Motor neuron (in vitro differentiated cells): ENCODE measurements around the gene RNF213. TPM values are rescaled to one million over a fixed set of nuclear protein-coding genes. Genes with fewer than 3 reads are reported as not detected.
"Not testable (repeated sequence)": the region's sequence is repeated elsewhere in the genome, so short reads cannot be mapped to it uniquely, and the experiment has no call there.

Experiments used
- ATAC-seq, 8 experiments: fragments of 200-7000 bp; cut with Tn5 transposase; replicated peaks in 6 of 8; 2 replicates each; pipeline ENCODE4 v1.8.0; 2021; ENCODE audit warnings: mild to moderate bottlenecking in 8 of 8, moderate library complexity in 8 of 8
- H3K27ac ChIP-seq, 2 donors: fragments of 250-450 bp; sonication (Bioruptor Pico); 2 replicates each; pipeline ENCODE4 v1.9.0; 2021; ENCODE audit warnings: antibody characterized with exemption in 2 of 2, mild to moderate bottlenecking in 2 of 2, moderate library complexity in 1 of 2
- H3K4me1 ChIP-seq, 2 donors: fragments of 250-450 bp; sonication (Bioruptor Pico); replicated peaks in 1 of 2; 2 replicates each; pipeline ENCODE4 v1.6.1; 2021; ENCODE audit warnings: antibody characterized with exemption in 2 of 2, mild to moderate bottlenecking in 2 of 2, moderate library complexity in 1 of 2
- H3K4me3 ChIP-seq, 5 donors: fragments of 250-450 bp; sonication (Bioruptor Pico); 2 replicates each; pipeline ENCODE4 v1.9.0; 2021; ENCODE audit warnings: antibody characterized with exemption in 5 of 5, mild to moderate bottlenecking in 5 of 5, moderate library complexity in 4 of 5
- whole genome bisulfite sequencing, 10 experiments: fragments of 450-650 bp; shearing (Covaris generic); methylation state at CpG; one replicate each; pipeline ENCODE4 v1.0.0; 2022; 5-methylcytosine and 5-hydroxymethylcytosine counted together
- in situ Hi-C, 9 experiments: fragments of 400-800 bp; cut with MboI; loops; one replicate each; pipeline ENCODE4 v1.15.0; 2021; ENCODE audit warnings: low sequenced_read_pairs in 9 of 9, low pct_unique_long_range_greater_than_20kb in 2 of 9; ENCODE audit not compliant: unreplicated experiment in 9 of 9
- total RNA-seq, 8 experiments: library from RNA; unstranded; fragments of 300-600 nt; gene quantifications; 2 replicates each; pipeline versions ENCODE4 v1.2.3 to v1.2.4, GENCODE V29; 2022

Gene RNF213
- total RNA-seq, 8 experiments from 2014 or later = 9.2 to 161 (median 29.6) TPM

DNA sequence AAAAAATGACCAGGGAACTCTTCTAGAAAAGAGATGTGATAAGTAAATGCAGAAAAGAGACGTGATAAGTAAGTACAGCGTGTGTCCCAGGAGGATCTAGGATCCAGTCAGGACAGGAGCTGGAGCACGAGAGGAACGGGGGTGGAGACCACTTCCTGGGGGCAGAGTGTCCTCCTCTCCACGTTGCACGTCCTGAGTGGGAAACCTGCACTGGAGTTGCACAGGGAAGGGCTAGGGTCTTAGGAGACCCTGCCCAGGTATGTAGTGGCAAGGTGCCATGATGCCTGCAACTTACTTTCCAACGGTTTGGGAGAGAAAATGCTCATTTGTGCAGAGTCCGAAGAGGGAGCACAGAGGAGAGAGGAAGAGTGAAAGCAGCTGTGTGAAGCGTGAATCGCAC, 55.8 kb downstream of the RNF213 start:
- in situ Hi-C loops = no loop called here
- no peak for ATAC-seq
- H3K4me3 ChIP-seq = no peak overlapping the region
- 30 to 100% (median 82%) methylated on average over 1 to 9 of the region's 10 CpGs for WGBS, 10 experiments
- no peak overlapping the region for H3K27ac ChIP-seq
- no peaks in the 10 kb centered on the region for H3K4me1 ChIP-seq

DNA sequence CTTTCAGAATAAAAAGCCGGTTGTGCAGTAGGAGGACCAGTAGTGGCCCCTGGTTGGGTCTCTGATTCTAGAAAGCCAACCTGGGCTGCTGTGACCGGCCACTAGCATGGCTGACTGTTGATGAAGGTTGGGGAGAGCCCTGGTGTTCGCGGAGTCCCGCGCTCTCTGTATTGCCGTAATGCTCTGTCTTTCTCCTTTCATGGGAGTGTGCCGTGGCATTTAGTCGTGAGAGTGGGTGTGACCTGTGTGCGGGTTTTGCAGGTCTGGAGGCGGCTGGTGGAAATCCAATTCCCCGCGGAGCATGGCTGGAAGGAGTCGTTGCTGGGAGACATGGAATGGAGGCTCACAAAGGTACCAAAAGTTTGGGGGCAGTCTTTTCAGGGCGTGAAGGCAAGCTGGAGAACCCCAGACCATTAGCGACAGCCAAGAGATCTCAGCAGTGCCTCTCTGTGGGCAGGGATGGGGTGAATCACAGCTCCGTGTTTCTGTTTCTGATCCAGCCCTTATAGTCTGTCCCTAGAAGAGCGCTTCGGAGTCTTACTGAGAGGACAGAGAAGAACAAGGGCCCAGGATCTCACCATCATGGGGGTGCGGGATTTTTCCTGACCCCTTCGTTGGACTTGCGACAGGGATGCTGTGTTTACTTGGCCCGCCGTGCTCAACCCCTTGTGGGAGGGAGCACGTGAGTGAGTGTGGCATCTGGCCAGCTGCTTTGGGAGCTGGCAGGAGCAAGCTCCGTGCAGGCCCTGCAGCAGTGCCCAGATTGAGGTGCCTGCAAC, 56.5 kb downstream of the RNF213 start:
- H3K4me1 ChIP-seq = no peaks in the 10 kb centered on the region
- no peak overlapping the region for H3K4me3 ChIP-seq
- WGBS, 10 experiments = 85 to 100% (median 92%) methylated on average over 1 to 11 of the region's 26 CpGs; no CpG with 5 or more reads in 2 of the 10 experiments
- no peak for ATAC-seq
- H3K27ac ChIP-seq = no peak overlapping the region
- in situ Hi-C loops = no loop called here

DNA sequence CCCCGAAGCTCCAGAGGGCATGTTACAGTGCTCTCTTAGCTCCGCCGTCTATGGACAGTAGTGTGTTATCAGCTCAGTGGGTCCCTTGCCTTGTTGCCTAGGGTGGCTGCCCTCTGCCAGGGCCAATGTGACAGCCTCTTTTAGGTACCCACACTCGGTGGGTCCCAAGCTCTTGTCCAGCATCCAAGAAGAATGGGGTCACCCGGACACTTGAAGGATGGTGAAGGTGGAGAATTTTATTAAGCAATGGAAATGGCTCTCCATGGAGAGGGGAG, 57.0 kb downstream of the RNF213 start:
- WGBS, 10 experiments = 86 to 100% (median 90%) methylated on average over 1 to 5 of the region's 5 CpGs; no CpG with 5 or more reads in 7 of the 10 experiments
- in situ Hi-C loops = no loop called here
- Histone ChIP-seq H3K27ac (no peak overlapping the region), H3K4me3 (no peak overlapping the region), H3K4me1 (no peaks in the 10 kb centered on the region)
- ATAC-seq = no peak

DNA sequence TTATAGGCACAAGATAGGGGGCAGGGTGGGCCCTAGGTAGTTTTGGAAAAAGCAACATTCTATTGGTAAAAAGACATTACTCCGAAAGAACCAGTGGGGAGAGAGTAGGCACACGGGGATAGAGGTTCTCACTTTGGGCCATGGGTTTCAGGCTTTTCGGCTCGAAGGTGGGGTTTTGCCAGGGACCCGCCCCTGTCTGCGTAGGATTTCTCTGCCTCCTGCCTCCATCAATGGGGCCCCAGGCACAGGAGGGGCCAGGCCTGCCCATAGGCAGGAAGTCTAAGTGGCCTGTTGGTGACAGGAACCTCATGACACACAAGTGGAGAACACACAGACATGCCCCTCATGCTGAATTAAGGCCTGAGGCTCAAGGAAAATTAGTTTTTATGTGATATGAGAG, 57.5 kb downstream of the RNF213 start:
- no peaks in the 10 kb centered on the region for H3K4me1 ChIP-seq
- WGBS, 10 experiments = 87 to 100% (median 92%) methylated on average over 2 to 4 of the region's 6 CpGs; no CpG with 5 or more reads in 5 of the 10 experiments
- no peak for ATAC-seq

DNA sequence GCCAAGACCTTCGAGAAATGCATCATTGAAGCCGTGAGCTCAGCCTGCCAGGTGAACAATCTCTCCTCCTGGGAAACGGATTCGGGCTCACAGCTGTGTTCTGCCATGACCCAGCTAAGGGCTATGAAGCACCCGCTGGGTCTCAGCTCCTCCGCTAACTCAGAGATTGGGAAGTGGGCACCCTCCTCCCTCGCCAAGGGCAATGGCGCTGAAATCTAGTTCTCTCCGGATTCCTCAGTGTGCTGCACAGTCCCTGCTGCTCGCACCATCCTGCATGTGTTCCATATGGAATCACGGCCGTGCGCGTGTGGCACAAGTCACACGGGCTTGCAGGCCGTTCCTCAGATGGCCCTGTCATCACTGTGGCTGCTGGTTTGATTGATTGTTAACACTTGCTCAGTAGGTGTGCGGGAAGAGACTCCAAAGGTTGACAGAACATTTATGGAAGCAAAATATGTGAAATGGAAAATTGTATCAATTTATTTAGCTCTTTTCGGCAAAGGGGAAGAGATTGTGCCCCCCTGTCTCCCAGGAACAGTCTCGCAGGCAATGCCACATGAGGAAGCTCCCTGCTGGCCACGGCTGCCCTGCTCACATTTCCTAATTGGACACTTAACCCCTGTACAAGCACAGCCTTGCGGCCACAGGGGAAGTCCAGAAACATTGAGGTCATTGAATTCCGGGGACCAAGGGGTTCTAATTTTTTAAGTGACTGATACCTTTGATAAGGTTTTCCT, 58.8 kb downstream of the RNF213 start:
- in situ Hi-C loops = no loop called here

More for the DNA sequence above, 57.5 kb downstream of the RNF213 start:
- Histone ChIP-seq H3K27ac (no peak overlapping the region), H3K4me3 (no peak overlapping the region)
- in situ Hi-C loops = no loop called here

DNA sequence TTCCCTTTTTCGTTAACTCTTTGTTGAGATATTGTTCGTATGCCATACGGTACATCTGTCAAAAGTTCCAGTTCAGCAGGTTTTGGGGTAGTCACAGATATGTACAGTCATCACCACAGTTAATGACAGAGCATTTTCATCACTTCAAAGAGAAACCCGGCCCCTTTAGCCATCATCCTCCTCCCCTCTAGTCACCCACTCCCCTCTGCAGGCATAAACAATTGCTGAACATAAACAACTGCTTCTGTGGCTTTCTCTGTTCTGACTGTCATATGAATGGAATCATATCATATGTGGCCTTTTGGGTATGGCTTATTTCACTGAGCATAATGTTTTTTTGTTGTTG, 59.3 kb downstream of the RNF213 start:
- H3K4me3 ChIP-seq = no peak overlapping the region
- no peak overlapping the region for H3K27ac ChIP-seq
- ATAC-seq = no peak
- 60 to 100% (median 97%) methylated on average over 1 to 4 of the region's 4 CpGs; no CpG with 5 or more reads in 1 of the 10 experiments for WGBS, 10 experiments
- in situ Hi-C loops = no loop called here
- H3K4me1 ChIP-seq = no peaks in the 10 kb centered on the region

More for the DNA sequence above, 58.8 kb downstream of the RNF213 start:
- WGBS, 10 experiments = 71 to 100% (median 92%) methylated on average over 1 to 14 of the region's 22 CpGs
- Histone ChIP-seq H3K27ac (no peak overlapping the region), H3K4me1 (no peaks in the 10 kb centered on the region), H3K4me3 (no peak overlapping the region)
- ATAC-seq = peak in 1 of 8 experiments; percentile 66

DNA sequence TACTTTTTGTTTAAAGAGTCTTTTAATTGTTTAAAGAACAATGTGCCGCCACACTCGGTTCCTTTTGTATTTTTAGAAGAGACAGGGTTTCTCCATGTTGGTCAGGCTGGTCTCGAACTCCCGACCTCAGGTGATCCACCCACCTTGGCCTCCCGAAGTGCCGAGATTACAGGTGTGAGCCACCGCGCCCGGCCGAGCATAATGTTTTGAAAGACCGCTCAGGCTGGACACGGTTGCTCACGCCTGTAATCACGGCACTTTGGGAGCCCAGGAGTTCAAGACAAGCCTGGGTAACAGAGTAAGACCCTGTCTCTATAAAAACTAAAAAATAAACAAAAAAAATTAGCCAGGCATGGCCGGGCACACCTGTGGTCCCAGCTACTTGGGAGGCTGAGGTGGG, 59.8 kb downstream of the RNF213 start:
- no peak for ATAC-seq
- no peak overlapping the region for H3K27ac ChIP-seq
- WGBS, 10 experiments = 67 to 100% (median 93%) methylated on average over 1 to 11 of the region's 15 CpGs; no CpG with 5 or more reads in 2 of the 10 experiments
- no peak overlapping the region for H3K4me3 ChIP-seq
- in situ Hi-C loops = no loop called here
- H3K4me1 ChIP-seq = no peaks in the 10 kb centered on the region

DNA sequence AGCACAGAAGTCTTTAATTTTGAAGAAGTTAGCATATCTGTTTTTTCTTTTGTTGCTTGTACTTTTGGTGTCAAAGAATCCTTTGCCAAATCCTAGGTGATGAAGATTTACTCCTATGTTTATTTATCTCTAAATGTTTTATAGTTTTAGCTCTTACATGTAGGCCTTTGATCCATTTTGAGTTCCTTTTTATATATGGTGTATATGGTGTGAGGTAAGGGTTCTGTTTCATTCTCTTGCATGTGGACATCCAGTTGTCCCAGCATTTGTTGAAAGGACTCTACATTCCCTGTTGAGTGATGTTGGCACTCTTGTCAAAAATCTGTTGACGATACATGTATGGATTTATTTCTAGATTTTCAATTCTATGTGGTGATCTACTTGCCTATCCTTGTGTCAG, 62.2 kb downstream of the RNF213 start:
- in situ Hi-C loops = no loop called here
- H3K27ac ChIP-seq = no peak overlapping the region
- no peak overlapping the region for H3K4me3 ChIP-seq
- 80 to 100% (median 100%) methylated on average over 1 of the region's 1 CpG; no CpG with 5 or more reads in 5 of the 10 experiments for WGBS, 10 experiments
- ATAC-seq = no peak
- no peaks in the 10 kb centered on the region for H3K4me1 ChIP-seq

DNA sequence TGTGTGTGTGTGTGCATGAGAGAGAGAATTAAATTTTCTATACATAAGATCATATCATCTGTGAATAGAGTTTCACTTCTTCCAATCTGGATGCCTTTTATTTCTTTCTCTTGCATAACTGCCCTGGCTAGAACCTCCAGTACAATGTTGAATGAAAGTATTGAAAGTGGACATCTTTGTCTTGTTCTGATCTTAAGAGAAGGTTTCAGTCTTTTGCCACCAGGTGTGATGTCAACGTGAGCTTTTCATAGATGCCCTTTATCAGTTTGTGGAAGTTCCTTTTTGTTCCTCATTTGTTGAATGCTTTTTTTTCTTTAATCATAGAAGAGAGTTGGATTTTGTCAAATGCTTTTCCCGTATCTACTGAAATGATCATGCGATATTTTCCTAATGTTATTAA, 63.3 kb downstream of the RNF213 start:
- Histone ChIP-seq H3K4me1 (no peaks in the 10 kb centered on the region), H3K4me3 (no peak overlapping the region), H3K27ac (no peak overlapping the region)
- ATAC-seq = no peak
- in situ Hi-C loops = no loop called here
- 90 to 100% (median 100%) methylated on average over 1 to 3 of the region's 3 CpGs for WGBS, 10 experiments

DNA sequence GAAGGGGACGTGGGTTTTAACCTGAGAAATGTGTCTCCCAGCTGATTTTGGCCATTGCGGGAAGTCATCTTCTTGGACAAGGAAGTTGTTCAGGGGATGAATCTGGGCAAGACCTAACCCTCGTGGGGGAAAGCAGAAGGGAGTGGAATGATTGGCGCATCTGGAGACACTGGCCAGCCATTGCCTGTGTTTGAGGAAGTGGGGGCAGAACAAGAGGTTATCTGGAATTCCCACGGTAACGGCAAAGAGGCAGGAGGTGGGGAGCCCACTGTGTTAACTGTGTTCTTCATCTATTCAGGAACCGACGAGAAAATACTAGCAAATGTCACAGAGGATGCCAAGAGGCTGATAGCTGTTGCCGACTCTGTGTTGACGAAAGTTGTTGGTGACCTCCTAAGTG, 66.9 kb downstream of the RNF213 start:
- Histone ChIP-seq H3K4me1 (no peaks in the 10 kb centered on the region), H3K4me3 (no peak overlapping the region), H3K27ac (no peak overlapping the region)
- in situ Hi-C loops = no loop called here
- 50 to 100% (median 82%) methylated on average over 1 to 5 of the region's 10 CpGs for WGBS, 10 experiments
- no peak for ATAC-seq

DNA sequence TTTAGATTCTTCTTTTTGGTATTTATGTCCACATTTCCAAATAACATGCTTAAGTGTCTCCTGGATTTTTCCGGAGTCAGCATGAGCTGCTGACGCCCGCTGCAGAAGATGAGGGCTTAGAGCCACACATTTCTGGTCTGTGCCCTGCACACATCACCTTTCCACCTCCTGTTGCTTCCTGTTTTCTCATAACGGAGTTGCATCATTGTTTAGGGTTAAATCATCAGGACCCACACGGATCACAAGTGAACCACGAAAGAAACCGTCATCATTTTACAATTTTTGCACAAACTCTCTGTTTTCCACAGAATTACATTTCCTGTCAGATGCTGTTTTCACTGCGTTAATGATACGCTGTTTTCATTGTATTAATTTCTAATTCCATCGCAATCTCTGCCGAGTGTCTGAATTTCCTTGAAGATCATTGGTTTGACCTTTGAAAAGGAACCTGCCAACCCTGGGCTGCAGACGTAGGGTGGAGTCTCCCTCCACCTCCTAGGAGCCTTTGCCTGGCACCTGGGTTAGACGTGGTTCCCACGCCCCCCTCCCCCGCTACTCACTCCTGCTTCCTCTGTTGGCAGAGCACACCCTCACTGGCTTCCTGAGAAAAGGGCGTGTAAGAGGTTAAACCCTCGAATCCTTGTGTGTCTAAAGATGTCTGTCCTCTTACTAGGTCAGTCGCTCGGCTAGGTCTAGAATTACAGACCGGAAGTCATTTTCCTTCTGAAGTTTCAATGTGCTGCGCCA, 68.2 kb downstream of the RNF213 start:
- Histone ChIP-seq H3K27ac (no peak overlapping the region), H3K4me1 (no peaks in the 10 kb centered on the region), H3K4me3 (no peak overlapping the region)
- 64 to 100% (median 90%) methylated on average over 5 to 17 of the region's 21 CpGs; no CpG with 5 or more reads in 1 of the 10 experiments for WGBS, 10 experiments
- in situ Hi-C loops = no loop called here
- ATAC-seq = no peak

DNA sequence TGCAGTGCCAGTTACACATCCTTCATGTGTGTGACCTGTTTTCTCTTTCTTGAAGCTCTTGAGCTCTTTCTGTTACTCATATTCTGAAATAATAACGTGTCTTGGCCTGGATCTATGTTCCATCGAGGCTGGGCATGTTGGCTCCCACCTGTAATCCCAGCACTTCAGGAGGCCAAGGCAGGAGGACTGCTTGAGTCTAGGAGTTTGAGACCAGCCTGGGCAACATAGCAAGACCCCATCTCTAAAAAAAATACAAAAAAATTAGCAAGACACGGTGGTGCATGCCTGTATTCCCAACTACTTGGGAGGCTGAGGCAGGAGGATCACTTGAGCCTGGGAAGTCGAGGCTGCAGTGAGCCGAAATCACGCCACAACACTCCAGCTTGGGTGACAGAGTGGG, 68.8 kb downstream of the RNF213 start:
- WGBS, 10 experiments = 75 to 100% (median 99%) methylated on average over 3 to 6 of the region's 6 CpGs; no CpG with 5 or more reads in 4 of the 10 experiments
- in situ Hi-C loops, H3K4me1 ChIP-seq, H3K27ac ChIP-seq, H3K4me3 ChIP-seq, ATAC-seq: not testable (repeated sequence)

DNA sequence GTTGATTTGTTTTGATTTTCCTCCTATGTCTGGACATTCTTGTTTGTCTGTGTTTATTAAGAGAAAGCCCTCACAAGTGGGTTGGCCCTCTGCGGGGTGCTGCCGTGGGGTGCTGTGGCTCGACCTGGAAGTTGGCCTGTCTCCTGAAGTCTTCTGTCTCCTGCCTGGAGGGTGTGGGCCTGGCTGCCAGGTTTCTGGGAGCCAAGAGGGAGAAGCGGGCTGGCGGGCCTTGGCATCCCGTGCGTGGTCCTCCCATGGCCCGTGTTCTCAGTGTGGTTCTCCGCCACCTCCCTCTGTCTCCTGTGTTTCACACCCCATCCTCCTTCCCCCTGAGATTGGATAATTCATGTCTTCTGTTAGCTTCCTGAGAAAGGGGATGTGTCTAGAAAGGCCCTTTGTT, 69.6 kb downstream of the RNF213 start:
- 80 to 91% (median 85%) methylated on average over 1 to 7 of the region's 9 CpGs; no CpG with 5 or more reads in 5 of the 10 experiments for WGBS, 10 experiments
- Histone ChIP-seq H3K27ac (no peak overlapping the region), H3K4me3 (no peak overlapping the region), H3K4me1 (no peaks in the 10 kb centered on the region)
- ATAC-seq = no peak
- in situ Hi-C loops = no loop called here
